Umbilical cord (tissue), 2 donors: Measurements from ENCODE around the gene TES. TPM values are rescaled to one million over a fixed set of nuclear protein-coding genes. Genes with fewer than 3 reads are reported as not detected.
"Not testable (repeated sequence)": the region's sequence is repeated elsewhere in the genome, so short reads cannot be mapped to it uniquely, and the experiment has no call there.

ENCODE experiments used
- DNase-seq: peaks from one replicate; pipeline ENCODE4 v3.0.0-alpha.2; 2015; ENCODE audit warnings: low spot score
- total RNA-seq: library from RNA; depleted of rRNA; stranded (reverse); fragments of >200 nt; gene quantifications from one replicate; pipeline ENCODE4 v1.2.3, GENCODE V29; 2014; ENCODE audit warnings: low replicate concordance; ENCODE audit not compliant: insufficient read depth

TES gene, protein sequence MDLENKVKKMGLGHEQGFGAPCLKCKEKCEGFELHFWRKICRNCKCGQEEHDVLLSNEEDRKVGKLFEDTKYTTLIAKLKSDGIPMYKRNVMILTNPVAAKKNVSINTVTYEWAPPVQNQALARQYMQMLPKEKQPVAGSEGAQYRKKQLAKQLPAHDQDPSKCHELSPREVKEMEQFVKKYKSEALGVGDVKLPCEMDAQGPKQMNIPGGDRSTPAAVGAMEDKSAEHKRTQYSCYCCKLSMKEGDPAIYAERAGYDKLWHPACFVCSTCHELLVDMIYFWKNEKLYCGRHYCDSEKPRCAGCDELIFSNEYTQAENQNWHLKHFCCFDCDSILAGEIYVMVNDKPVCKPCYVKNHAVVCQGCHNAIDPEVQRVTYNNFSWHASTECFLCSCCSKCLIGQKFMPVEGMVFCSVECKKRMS
- 342 TPM for total RNA-seq

DNA sequence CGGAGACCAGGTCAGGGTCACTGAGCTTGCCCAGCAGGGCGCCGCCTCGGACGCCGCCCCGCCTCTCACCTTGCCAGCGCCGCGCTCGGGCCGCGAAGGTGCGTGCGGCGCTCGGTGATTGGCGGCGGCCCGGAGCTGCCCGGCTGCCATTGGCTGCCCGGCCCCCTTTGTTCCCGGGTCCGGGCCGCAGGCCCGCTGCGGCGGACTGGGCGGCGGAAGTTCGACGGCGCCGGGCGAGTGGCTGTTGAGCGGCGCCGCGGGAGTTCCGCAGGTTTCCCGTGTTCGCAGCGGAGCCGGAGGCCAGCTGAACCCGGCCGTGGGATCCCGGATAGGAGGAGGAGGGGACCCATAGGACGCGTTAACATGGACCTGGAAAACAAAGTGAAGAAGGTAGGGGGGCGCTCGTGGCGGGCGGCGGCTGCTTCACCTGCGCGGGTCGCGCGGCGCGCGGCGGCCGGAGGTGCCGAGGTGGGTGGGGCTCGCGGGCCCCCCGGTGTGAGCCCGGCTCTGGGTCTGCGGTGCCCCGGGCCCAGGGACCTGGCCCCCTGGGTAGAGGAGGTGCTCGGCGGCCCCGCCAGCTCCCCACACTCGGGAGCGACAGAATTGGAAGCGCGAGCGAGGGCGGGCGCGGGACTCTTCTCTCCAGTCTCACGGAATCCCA is at the start of gene TES:
Gene TES, plus strand, starts transcription at position 195 of the 661 bp plus-strand sequence. Its CDS starts 169 bp downstream, at position 364.
- peak; percentile 63 for DNase-seq

DNA sequence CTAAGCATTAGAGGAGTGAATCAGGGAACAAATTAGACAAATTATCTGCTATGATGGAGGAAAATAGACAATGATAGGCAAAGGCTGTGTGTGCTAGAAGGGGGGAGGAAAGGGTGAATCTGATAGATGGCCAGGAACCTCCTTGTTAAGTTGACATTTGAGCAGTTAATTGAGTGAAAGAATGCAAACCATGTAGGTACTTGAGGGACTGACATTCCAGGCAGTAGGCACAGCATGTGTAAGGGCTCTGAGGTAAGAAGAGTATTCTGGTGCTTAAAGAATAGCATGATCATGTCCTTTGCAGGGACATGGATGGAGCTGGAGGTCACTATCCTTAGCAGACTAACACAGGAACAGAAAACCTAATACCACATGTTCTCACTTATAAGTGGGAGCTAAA is 48.6 kb upstream of the TES start:
- DNase-seq, result peak; percentile 9

DNA sequence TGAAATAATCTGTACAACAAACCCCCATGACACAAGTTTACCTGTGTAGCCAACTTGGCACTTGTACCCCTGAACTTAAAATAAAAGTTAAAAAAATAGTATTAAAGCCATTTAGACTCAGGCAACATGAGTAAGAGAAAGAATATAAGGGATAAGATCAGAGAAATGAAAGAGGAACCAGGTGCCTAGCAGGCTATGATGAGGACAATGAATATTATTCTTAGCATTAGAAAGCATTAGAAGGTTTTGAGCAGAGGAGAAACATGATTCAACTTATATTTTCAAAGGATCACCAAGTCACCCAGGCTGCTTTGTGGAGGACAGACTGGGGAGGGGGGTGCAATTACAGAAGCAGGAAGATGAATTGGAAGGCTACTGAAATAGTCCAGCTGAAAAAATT is 48.1 kb upstream of the TES start:
- no peak for DNase-seq

DNA sequence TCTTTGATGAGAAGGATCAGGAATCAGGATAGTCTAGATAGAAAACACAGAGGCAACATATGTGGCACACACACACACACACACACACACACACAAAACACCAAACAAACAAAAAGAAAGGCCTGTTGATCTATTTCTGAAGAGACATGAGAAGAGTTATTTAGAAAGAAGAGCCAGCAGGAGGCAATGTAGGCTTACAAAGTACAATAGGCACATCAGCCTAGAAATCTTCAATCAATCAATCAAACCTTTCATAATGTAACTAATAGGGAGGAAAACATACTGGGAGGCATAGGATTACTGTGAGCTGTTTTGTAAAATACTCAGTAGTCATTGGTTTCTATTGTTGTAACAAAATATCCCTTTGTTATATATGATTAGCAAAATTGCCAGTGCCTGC is 47.3 kb upstream of the TES start:
- DNase-seq, result no peak

DNA sequence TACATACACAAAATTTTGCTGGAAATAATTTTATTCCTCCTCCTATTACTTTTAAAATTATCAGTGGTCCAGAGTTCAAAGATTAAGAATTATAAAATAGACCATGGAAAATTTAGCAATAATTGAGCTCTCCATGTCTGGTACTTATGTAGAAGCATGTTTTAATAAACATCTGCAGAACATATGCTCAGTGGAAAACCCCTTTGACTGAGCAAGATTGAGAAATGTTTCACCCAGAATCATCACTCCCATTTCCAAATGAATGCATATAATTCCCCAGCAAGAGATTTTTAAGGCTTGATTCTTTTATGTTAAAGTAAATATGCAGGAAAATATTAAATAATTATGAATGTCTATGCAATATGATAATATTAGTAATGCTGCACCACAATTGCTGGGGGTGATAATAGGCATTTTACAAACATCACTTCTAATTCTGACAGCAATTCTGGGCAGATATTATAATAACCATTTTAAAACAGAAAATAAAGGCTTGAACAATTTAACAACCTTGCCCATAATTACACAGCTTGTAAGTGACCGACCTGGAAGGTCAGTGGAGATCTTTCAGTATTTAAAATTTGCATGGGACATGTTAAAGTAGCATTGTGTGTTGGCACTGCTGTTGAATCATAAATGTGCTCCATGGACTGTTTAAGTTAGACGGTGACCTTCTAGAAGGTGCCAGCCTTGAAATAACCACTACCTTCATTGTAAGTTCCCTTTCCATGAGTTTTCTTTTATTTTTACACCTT is 45.6 kb upstream of the TES start:
- no peak for DNase-seq

DNA sequence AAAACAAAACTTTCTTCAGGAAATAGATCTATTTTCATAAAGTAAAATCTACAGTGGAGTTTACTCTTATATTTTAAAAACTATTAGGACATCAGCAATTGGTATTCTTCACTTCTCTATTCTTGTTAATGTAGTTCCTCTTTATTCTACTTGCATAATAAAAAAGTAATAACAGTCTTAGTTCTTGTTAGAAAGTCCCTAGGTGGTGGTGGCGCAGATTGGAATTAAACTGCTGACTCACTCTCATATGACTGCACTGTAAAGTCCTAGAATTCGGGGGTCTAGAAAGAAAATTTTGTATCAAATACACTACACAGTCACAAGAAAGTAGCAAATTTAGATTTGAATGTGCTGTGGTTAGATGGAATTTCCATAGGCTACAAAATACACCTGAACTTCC is 44.6 kb upstream of the TES start:
- DNase-seq, result no peak

DNA sequence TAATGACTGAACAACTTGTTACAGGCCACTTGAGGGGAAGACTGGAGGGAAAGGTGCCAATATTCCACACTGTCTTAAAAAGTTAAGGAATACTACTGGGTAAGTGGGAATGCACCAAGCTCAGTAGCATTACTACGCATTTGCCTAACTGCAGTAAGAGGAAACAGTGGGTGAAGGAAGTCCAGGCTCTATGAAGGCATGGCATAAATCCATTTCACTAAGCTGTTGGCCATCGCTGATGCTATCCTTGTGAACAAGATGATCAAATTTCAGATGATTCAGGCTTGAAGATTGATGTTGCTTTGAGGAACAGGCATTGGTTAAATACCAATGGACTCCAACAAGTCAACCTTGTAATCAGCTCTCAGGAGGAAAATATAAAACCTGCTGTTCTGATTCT is 44.2 kb upstream of the TES start:
- DNase-seq, result no peak

DNA sequence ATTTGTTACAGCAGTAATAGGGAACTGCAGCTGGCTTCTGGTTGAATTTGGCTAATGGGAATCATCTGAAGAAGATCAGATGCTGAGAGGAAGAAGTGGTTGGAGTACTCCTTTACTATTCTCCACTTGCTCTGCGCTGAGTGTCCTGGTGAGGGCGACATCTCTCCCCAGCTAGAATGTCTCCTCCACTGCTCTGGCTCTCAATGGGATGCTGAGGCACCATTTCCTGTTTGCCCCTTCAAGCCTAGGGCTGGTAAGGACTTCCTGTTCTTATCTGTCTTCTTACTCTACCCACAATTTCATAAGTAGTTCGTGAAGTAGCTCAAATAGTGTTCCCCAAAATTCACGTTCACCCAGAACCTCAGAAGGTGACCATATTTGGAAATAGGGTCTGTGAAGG is 43.2 kb upstream of the TES start:
- no peak for DNase-seq

DNA sequence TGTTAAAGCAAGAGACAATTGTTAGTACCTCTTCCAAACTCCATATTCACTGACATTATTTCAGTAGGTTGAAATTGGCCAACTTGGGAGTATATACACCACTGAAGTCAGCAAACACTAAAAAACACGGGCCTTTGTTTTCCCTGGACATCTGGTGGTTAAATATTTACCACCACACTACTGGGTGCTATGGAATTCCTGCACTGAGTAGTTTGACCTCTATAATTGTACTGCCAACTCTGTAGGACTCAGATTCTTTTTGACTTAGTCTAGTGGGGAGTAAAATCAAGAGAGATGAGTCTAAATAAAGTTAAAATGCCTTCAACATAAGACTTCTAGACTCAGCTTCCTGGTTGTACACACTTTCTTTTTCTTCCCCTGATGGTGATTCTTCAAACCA is 41.3 kb upstream of the TES start:
- no peak for DNase-seq

DNA sequence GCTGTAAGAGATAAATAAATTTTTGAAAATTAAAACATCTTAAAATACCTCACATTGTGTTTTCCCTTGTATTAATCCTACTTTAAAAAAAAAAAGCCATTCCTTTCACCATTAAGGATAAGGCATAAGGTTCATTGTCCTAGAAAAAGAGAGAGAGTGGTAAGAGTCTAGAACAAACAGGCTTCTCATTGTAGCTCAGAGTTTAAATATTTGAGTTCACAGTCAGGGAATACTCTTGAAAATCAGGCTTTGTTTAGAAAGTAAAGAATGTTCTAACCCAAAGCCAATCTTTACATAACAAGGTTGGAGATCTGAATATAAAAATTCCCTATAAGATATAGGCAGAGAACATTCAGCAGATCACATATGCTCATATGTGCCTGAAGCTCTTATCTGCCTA is 40.2 kb upstream of the TES start:
- no peak for DNase-seq

DNA sequence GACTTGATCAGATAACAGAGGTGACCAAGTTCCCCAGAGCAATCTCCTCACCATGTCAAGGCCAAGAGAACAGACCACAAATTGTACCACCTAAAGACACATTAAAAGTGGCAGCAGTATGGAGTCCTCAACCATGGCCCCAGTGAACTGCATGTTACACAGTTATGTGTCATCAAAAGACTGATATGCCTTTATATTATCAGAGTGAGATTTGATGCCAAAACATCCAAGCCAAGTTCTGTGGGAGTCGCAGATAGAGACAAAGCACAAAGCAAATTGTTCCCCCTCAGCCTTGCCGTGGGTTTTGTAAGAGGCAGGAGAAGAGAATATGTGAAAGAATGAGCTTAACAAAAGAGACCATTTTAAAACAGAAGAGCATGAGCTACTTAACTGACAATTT is 39.2 kb upstream of the TES start:
- no peak for DNase-seq

DNA sequence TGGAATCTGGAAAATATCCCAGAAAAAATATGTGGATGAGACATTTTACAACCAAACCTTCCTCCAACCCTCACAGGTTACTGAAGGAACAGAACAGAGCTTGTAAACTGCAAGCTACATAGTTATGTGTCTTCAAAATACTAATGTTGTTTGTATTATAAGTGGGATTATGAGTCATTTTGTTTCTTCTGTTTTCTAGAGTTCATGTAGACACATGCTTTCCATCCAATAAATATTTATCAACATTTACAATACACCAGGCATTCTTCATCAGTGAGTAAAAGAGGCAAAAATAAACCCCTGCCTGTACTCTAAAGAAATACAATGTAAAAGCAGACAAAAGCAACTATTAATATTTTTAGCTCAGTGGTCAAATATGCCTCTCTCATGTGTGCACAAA is 38.0 kb upstream of the TES start:
- DNase-seq, result no peak

DNA sequence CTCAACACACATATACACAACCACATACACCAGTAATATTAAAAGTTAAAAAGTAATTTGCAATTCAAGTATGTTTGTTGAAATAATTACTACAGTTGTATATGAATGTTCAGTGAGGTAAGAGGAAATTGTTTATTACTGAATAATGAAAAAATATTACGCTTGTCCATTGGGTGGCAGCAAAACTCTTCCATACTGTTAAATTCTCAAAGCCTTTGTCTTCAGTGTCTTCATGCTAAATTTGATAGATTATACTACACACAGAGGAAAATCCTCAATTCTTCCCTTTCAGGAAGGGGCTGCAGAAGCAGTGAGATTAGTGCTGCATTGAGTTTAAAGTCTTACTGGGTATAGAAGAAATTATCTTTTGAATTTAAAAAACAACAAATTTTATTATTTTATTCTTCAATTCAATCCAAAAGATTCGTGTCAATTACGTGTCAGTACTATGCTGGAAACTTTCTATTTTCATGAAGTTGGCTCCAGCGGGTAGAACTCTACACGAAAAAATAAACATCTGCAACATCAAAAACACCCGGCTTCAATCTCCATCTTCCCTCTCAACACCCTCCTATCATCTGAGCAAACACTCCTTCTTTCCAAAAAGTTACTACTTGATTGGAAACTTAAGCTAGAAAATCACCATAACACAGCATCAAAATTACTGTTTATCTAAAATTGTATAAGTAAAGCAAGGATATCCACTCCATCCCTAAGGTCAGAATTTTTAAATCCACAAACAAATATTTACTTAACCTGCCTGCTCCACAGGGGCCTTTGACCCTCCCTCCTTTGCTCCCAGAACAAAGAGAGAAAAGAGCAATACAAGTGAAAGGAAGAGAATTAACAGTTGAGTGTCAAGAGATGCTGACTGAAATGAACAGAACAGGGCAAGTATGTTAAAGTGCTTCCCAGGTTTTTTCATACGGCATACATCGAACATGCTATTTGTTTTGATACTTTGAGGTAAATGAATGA is 37.0 kb upstream of the TES start:
- DNase-seq, result peak; percentile 68

DNA sequence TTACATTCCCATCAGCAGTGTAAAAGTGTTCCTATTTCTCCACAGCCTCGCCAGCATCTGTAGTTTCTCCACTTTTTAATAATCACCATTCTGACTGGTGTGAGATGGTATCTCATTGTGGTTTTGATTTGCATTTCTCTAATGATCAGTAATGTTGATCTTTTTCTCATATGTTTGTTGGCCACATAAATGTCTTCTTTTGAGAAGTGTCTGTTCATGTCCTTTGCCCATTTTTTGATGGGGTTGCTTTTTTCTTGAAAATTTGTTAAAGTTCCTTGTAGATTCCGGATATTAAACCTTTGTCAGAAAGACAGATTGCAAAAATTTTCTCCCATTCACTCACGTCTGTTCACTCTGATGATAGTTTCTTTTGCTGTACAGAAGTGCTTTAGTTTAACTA is 35.2 kb upstream of the TES start:
- DNase-seq, result not testable (repeated sequence)

DNA sequence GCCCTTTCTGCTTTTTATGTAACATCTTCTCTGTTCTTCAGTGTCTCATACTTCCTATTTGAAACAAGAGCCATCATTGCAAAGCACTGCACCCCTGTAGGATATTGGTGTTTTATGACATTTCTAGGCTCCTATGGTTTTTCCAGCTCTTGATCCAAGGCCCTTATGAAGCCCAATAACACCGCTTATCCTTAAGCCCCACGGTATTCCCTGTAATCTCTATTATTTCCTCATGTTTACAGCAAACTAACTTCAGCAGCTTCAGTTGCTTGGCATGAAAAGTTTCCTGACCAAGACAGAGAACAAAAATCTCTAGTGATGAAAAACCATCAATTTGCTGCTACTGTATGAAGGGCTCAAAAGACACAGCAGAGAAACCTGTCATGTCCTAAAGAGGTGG is 34.1 kb upstream of the TES start:
- peak; percentile 69 for DNase-seq

DNA sequence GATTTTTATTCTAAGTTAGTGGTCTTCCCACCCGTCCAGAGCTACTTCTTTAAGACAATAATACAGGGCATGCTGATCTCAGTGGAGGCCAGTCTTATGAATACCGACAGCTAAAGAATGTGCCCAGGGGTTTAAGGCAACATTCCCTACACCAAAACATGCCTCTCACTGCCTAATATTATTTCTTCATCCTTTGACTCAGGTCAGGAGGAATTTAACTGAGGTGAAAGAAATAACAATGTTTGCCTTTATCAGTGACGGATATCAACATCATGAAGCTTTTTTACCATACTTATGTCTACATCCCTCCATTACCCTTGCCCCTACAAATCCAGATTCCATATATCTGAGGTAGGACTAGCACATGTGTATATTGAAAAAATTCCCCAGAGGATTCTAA is 33.3 kb upstream of the TES start:
- peak; percentile 48 for DNase-seq

DNA sequence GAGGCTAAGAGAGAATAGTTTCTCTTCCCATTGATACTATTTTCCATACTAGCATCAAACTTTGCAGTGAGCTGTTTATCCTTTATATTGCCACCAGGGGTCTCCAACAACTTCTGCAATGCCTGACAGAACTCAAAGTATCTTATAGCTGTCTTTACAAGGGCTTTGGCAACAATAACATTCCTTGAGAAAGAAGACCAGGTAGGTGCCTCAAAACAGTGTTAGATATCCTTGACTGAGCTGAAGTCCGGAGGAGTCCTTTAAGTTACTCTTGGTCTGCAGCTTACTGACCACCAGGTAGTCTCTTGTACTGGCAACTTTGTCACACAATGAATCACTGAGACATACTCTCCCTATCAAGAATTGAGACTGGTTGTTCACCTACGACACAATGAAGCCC is 30.0 kb upstream of the TES start:
- peak; percentile 67 for DNase-seq

DNA sequence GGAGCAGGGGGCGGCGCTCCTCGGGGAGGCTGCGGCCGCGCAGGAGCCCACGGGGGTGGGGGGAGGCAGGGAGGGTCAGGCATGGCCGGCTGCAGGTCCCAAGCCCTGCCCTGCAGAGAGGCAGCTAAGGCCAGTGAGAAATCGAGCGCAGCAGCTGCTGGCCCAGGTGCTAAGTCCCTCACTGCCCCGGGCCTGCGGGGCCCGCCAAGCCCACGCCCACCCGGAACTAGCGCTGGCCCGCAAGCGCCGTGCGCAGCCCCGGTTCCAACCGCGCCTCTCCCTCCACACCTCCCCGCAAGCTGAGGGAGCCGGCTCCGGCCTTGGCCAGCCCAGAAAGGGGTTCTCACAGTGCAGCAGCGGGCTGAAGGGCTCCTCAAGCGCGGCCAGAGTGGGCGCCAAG is 28.3 kb upstream of the TES start:
- no peak for DNase-seq

DNA sequence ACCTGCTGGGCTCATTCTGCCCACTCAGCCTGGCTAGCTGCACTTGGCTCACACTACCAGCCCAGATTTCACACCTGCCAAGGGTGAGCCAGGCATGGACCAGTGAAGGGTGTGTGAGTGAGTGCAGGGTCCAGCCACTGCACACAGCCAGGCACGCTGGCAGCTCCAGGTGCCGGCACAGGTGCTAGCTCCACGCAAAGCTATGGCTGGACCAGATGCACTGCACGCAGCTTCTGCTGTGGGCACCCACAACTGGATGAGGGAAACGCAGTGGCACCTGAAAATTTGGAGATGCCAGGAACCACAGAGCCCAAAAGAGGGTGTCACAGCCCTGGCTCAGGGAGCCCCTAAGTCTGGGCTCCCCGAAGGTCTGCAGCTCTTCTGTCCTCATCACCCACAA is 24.9 kb upstream of the TES start:
- no peak for DNase-seq

DNA sequence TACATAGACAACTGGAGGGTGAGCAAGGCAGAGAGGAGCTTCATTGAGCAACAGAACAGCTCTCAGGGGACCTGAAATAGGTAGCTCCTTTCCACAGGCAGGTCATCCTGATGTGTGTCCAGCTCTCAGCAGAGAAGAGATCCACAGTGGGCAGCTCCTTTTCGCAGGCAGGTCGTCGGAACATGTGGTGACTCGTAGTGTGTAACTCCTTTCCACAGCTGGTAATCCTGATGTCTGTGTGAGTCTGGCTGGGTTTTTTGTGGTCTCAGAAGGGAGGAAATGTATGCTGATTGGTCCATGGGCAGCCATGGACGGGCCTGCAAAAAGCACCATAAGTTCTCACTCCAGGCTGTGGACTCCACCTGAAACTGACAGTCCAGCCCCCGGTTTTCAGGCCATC is 24.4 kb upstream of the TES start:
- no peak for DNase-seq

DNA sequence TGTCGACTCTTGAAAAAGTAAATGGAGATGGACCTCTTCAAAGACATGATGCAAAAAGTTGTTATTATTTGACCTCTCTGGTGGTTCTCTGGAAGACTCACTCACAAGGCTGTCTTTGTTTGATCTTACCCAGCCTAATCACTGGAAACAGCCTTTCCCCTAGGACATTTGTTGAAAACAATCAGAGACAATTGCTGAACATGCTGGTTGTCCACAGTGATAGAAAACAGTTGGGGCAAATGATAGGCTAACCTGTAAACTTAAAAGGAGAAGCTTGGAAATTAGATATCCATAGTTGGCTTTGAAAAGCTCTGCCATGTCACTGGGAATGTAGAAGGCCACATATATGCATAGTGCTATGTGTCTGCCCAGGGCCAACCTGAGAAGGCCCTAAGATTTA is 22.9 kb upstream of the TES start:
- DNase-seq, result no peak
